DND-41 (cell line): ENCODE results near the gene DYNLT1.

Source experiments
- ATAC-seq: fragments of 200-7000 bp; cut with Tn5 transposase; 3 replicates; pipeline ENCODE4 v1.9.1; 2021; ENCODE audit warnings: low read depth; ENCODE audit not compliant: insufficient read depth
- DNase-seq: peaks from one replicate; pipeline ENCODE4 v3.0.0-alpha.2; 2020
- H2AFZ ChIP-seq: 2 replicates; pipeline ENCODE4 v1.6.0; 2012; ENCODE audit warnings: low read depth, low read length
- H3K27ac ChIP-seq: 2 replicates; pipeline ENCODE4 v1.5.1; 2012; ENCODE audit warnings: low read length, inconsistent platforms
- H3K27me3 ChIP-seq: fragments of 200-600 bp; sonication (generic); 2 replicates; pipeline ENCODE4 v1.6.0; 2012; ENCODE audit warnings: low read length, mild to moderate bottlenecking, inconsistent platforms; ENCODE audit not compliant: insufficient read depth, poor library complexity
- H3K36me3 ChIP-seq: 2 replicates; pipeline ENCODE4 v1.5.1; 2012; ENCODE audit warnings: low read length, inconsistent platforms; ENCODE audit not compliant: insufficient read depth
- H3K4me1 ChIP-seq: 2 replicates; pipeline ENCODE4 v1.5.1; 2012; ENCODE audit warnings: mild to moderate bottlenecking, low read length; ENCODE audit not compliant: insufficient read depth
- H3K4me2 ChIP-seq: 2 replicates; pipeline ENCODE4 v1.6.0; 2012; ENCODE audit warnings: mild to moderate bottlenecking, moderate library complexity, low read length, inconsistent platforms; ENCODE audit not compliant: insufficient read depth
- H3K4me3 ChIP-seq, 2 experiments: fragments of 200-600 bp in 1 of 2; shearing (Covaris generic) in 1 of 2; 2 replicates each; pipeline ENCODE4 v1.5.1; 2012 to 2016; ENCODE audit warnings: inconsistent platforms in 2 of 2, low read length in 2 of 2, mild to moderate bottlenecking in 2 of 2, low read depth in 1 of 2, moderate library complexity in 1 of 2
- H3K79me2 ChIP-seq: 2 replicates; pipeline ENCODE4 v1.6.0; 2012; ENCODE audit warnings: low read length, inconsistent platforms; ENCODE audit not compliant: insufficient read depth
- H3K9ac ChIP-seq: 2 replicates; pipeline ENCODE4 v1.6.0; 2012; ENCODE audit warnings: low read depth, mild to moderate bottlenecking, inconsistent platforms, low read length, moderate library complexity
- H3K9me3 ChIP-seq: 2 replicates; pipeline ENCODE4 v1.5.1; 2012; ENCODE audit warnings: low read length, moderate library complexity, mild to moderate bottlenecking, inconsistent platforms; ENCODE audit not compliant: insufficient read depth, severe bottlenecking
- H4K20me1 ChIP-seq: 2 replicates; pipeline ENCODE4 v1.6.0; 2012; ENCODE audit warnings: low read length; ENCODE audit not compliant: insufficient read depth
- CTCF ChIP-seq: IDR thresholded peaks from 2 replicates; pipeline ENCODE4 v1.5.1; 2012; ENCODE audit warnings: borderline replicate concordance, low read length, moderate library complexity, mild to moderate bottlenecking; ENCODE audit not compliant: poor library complexity, severe bottlenecking; ENCODE audit errors: extremely low read depth
- EZH2 ChIP-seq: IDR thresholded peaks from 3 replicates; pipeline ENCODE4 v1.6.1; 2012; ENCODE audit warnings: borderline replicate concordance, low read depth, mild to moderate bottlenecking, moderate library complexity, low read length, inconsistent platforms; ENCODE audit not compliant: severe bottlenecking

Gene DYNLT1

GRCh38 chr6:158645064-158646022 lies 800 bp upstream of the DYNLT1 start:
- H3K27ac ChIP-seq = peak overlapping the region; percentile 40; the same call in 1 of the 2 replicates
- no peaks in the 10 kb centered on the region for H3K9me3 ChIP-seq
- H3K4me2 ChIP-seq = peak overlapping the region; percentile 82
- peak overlapping the region; percentile 88 to 96; a peak in 3 of 4 replicates for H3K4me3 ChIP-seq
- H3K4me1 ChIP-seq = peaks cover 45% of the 10 kb centered on the region
- H3K27me3 ChIP-seq = peaks cover 24% of the 10 kb centered on the region
- H4K20me1 ChIP-seq = peaks cover 9% of the 10 kb centered on the region
- peaks cover 17% of the 10 kb centered on the region for H3K36me3 ChIP-seq
- no peak for DNase-seq
- peak overlapping the region; percentile 93 for H3K9ac ChIP-seq
- no peak for ATAC-seq
- peak overlapping the region; percentile 98 for H2AFZ ChIP-seq
- H3K79me2 ChIP-seq = peaks cover 39% of the 10 kb centered on the region
- TF ChIP-seq EZH2 = peak; percentile 63
- TF ChIP-seq CTCF = no peak

GRCh38 chr6:158643836-158644230 lies 710 bp downstream of the DYNLT1 start:
- Histone ChIP-seq H3K9me3 (no peaks in the 10 kb centered on the region), H3K79me2 (peaks cover 40% of the 10 kb centered on the region), H3K4me2 (peak overlapping the region; percentile 82), H4K20me1 (peaks cover 14% of the 10 kb centered on the region), H2AFZ (peak overlapping the region; percentile 98), H3K4me1 (peaks cover 37% of the 10 kb centered on the region), H3K27me3 (peaks cover 15% of the 10 kb centered on the region), H3K4me3 (peak overlapping the region; percentile 88 to 96), H3K9ac (peak overlapping the region; percentile 93), H3K27ac (peak overlapping the region; percentile 87), H3K36me3 (peaks cover 25% of the 10 kb centered on the region)
- DNase-seq (no peak), ATAC-seq (peak; percentile 3; the same call in 2 of the 3 replicates)
- no peak for TF ChIP-seq CTCF
- no peak for TF ChIP-seq EZH2

GRCh38 chr6:158642097-158642601 lies 2.4 kb downstream of the DYNLT1 start:
- TF ChIP-seq CTCF (no peak), EZH2 (no peak)
- Histone ChIP-seq H3K27ac (no peak overlapping the region), H3K4me2 (peak overlapping the region; percentile 82; the same call in 1 of the 2 replicates), H3K36me3 (peaks cover 34% of the 10 kb centered on the region), H2AFZ (no peak overlapping the region), H3K9ac (no peak overlapping the region), H3K4me3 (no peak overlapping the region), H3K27me3 (peaks cover 13% of the 10 kb centered on the region), H4K20me1 (peaks cover 21% of the 10 kb centered on the region), H3K9me3 (no peaks in the 10 kb centered on the region), H3K79me2 (peaks cover 40% of the 10 kb centered on the region), H3K4me1 (peaks cover 37% of the 10 kb centered on the region)
- ATAC-seq (no peak), DNase-seq (no peak)
